RWPE1 (cell line): ENCODE data around the gene DCTD.

ENCODE experiments used
- CTCF ChIA-PET: fragments of 350-600 bp; sonication (Branson Sonifier 250); formaldehyde crosslinking; extraction: SDS; loops from one replicate; lab custom pipeline; 2021; lab: Yijun Ruan, JAX
- POLR2A ChIA-PET: fragments of 400-600 bp; formaldehyde crosslinking; extraction: SDS; loops from one replicate; lab custom pipeline; 2020; ENCODE audit warnings: antibody characterized with exemption; ENCODE audit not compliant: low non-redundant PET; lab: Yijun Ruan, JAX
- DNase-seq: peaks from one replicate; pipeline ENCODE4 v3.0.0; 2012; ENCODE audit warnings: low spot score
- H3K27ac ChIP-seq: fragments of 450-650 bp; 2 replicates; pipeline ENCODE4 v1.5.1; 2017
- TF ChIP-seq, protein P1 (sequence below): fragments of 450-650 bp; conservative IDR thresholded peaks from 2 replicates; pipeline ENCODE4 v1.5.1; 2017; ENCODE audit warnings: low read depth, mild to moderate bottlenecking

Gene DCTD

DNA sequence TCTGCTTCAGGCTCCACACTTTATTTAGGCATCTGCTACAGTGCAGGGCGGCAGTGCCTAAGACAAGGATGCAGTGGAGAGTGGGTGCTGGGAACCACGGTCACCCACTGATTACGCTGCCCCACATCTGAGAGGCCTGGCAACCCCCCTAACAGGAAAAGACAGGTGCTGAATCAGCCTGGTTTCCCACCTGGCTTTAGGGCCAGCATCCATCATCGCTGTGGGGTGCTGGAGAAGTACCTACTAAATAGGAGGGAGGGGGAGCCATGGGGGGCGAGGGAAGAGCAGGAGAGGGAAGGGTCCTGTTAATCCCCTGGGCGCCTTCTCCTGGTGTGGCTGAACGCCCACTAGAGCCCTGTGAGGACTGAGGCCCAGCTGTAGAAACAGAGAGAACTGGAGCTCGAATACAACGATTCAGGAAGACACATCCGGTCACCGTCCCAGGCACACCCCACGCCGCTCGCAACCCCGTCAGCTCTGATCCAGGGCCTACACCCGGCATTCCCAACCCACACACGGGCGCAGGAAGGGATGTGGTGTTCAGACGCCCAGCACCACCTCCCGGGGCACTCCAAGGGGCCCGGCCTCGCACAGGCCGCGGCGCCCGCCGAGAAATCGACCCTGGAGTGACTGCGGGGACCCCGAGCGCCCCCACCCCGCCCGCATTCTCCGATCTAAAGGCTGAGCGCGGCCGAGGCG, 554 bp downstream of the DCTD start:
- CTCF ChIA-PET = interaction anchor here (0.6 to 0.9 kb wide), 2 partner anchors 9 to 1218 kb away, joined by 3 read pairs; no protein-coding TSS in a partner anchor
- H3K27ac ChIP-seq = peak overlapping the region; percentile 90
- TF ChIP-seq, protein P1, sequence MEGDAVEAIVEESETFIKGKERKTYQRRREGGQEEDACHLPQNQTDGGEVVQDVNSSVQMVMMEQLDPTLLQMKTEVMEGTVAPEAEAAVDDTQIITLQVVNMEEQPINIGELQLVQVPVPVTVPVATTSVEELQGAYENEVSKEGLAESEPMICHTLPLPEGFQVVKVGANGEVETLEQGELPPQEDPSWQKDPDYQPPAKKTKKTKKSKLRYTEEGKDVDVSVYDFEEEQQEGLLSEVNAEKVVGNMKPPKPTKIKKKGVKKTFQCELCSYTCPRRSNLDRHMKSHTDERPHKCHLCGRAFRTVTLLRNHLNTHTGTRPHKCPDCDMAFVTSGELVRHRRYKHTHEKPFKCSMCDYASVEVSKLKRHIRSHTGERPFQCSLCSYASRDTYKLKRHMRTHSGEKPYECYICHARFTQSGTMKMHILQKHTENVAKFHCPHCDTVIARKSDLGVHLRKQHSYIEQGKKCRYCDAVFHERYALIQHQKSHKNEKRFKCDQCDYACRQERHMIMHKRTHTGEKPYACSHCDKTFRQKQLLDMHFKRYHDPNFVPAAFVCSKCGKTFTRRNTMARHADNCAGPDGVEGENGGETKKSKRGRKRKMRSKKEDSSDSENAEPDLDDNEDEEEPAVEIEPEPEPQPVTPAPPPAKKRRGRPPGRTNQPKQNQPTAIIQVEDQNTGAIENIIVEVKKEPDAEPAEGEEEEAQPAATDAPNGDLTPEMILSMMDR = no peak
- peak; percentile 61 for DNase-seq
- POLR2A ChIA-PET = no interaction called here

DNA sequence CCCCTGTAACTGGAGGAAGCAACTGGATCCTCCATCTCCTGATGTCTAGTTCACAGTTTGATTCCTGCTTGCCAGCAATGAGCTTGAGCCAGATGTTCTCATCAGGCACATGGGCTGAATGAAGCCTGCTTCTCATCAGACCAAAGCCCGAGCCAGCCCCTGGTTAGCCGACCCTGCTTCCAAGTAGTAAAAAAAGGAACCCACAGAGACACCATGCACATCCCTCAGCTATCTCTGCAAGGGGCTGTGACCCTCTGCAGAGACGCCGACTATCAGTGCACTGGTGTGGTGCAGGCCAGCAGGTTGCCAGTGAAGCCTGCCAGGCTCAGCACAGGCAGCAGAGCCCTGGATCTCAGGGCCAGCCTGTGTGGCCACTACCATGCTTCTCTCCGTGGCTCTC, 2.8 kb downstream of the DCTD start:
- POLR2A ChIA-PET = no interaction called here
- CTCF ChIA-PET = interaction anchor here (0.8 kb wide), 1 partner anchor 35 kb away, joined by 3 read pairs; no protein-coding TSS in a partner anchor
- DNase-seq = no peak
- TF ChIP-seq, protein P1 = no peak
- 0 out of 2 replicates have a peak overlapping the region, but pooled peaks have one; percentile 8 for H3K27ac ChIP-seq

DNA sequence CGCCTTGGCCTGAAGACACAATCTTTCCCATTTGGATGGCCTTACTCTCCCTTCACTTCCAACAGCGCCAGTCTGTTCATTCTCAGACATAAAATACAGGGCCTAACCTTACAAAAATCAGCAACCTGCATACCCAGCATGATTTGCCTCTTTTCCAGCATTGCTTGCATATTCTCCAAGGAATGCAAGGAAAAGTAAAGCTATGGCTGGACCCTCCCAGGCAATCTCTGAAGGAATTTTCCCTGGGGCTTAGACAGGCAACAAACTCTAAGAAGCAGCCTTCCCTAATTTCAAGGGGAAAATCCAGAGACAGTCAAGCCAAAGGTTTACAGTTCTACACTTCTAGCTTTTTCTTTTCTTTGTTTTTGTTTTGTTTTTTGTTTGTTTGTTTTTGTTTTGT, 3.6 kb downstream of the DCTD start:
- POLR2A ChIA-PET = no interaction called here
- H3K27ac ChIP-seq = no peak overlapping the region
- DNase-seq = no peak
- CTCF ChIA-PET = no interaction called here
- TF ChIP-seq, protein P1 = no peak

DNA sequence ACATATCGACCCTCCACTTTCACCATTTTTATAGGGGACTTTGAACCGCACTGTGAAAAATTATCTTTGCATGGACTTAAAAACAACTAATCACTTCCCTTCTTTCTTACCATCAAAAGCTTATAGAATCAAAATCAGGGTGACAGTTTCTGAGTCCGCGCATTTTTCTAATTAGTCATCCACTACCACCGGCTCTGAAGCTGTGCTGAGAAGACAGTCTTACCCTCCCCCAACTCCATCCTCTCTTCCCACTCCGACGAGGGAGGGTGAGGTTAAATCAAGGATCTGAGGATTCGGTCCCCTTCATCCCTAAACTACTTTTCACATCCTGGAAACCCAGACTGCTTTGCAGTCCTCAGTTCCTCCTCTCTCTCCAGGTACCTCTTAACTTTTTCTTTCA, 4.2 kb downstream of the DCTD start:
- TF ChIP-seq, protein P1 = no peak
- CTCF ChIA-PET = interaction anchor here (1.0 kb wide), 1 partner anchor 21 kb away, joined by 7 read pairs; no protein-coding TSS in a partner anchor
- H3K27ac ChIP-seq = no peak overlapping the region
- DNase-seq = no peak
- POLR2A ChIA-PET = no interaction called here

DNA sequence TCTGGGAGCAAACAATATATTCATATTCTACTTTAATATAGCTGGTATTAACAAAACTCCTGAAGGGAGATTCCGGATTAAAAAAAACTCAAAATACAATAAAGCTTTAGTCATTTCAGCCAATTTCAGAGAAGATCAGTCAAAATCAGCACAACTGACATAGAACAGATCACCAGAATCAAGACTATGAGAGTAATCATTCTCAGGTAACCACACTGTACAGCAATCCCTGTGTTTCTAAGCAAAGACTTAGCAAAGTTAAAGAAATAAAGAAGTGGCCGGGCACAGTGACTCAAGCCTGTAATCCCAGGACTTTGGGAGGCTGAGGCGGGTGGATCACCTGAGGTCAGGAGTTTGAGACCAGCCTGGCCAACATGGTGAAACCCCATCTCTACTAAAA, 9.1 kb downstream of the DCTD start:
- POLR2A ChIA-PET = no interaction called here
- no peak overlapping the region for H3K27ac ChIP-seq
- TF ChIP-seq, protein P1 = no peak
- CTCF ChIA-PET = no interaction called here
- DNase-seq = no peak

DNA sequence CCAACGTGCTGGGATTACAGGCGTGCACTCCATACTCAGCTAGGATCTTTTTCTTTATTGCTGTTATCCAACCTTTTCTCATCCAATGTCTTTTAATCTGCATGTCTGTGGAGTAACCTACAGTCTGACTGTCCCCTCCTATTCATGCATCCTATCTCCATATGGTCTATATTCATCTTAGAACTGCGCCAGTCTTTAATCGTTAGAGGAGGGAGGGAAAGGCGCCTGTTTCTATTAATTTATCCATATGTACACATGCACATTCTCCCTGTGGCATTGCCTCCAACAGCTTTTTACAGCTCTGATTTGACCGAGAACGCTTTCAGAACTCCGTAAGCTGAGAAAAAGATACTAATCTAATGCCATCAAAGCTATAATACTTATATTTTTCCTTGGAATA, 9.8 kb downstream of the DCTD start:
- no peak overlapping the region for H3K27ac ChIP-seq
- TF ChIP-seq, protein P1 = no peak
- POLR2A ChIA-PET = no interaction called here
- no peak for DNase-seq
- CTCF ChIA-PET = no interaction called here
